ENCODE measurements around the gene TMPRSS11B. TPM values are rescaled to one million over a fixed set of nuclear protein-coding genes. Genes with fewer than 3 reads are reported as not detected.
A peak's percentile ranks its signal among the peaks of the same experiment; 100 is the strongest.

The TMPRSS11B gene
- polyA plus RNA-seq, 1 donor from 2014 or later, result not detected

DNA sequence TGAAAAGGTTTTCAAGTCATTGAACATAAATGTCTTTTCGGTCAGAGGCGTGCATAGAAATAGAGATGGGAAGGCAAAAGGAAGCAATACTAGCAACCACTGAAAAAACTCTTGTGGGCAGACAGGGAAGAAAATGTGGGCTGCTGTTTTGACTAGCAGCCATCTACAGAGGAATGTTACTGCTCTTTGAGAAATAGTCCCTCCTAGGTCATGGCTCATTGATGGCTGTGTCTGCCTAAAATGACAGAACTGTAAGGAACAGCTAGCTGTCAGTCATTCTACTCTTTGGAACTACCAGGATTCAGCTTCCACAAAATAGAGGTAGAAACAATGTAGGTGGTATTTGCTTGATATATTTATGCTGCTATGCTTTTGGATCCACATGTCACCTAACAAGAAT is 26.9 kb upstream of the TMPRSS11B start:
- Histone ChIP-seq H2AFZ (ENCODE audit: low read depth, low read length) (no peak overlapping the region), H3K9me2 (ENCODE audit: insufficient read depth, low read length) (no peaks in the 10 kb centered on the region), H4K20me1 (ENCODE audit: insufficient read depth) (no peaks in the 10 kb centered on the region), H3K27ac (ENCODE audit: low read length) (no peak overlapping the region), H3K36me3 (ENCODE audit: insufficient read depth, low read length) (no peaks in the 10 kb centered on the region), H3K9ac (ENCODE audit: low read length) (no peak overlapping the region), H3K79me2 (replicated peaks; ENCODE audit: insufficient read depth, low read length) (no peaks in the 10 kb centered on the region), H3K27me3 (ENCODE audit: insufficient read depth, low read depth, low read length) (no peaks in the 10 kb centered on the region), H3F3A (ENCODE audit: insufficient read depth, low read length, poor library complexity, severe bottlenecking) (no peaks in the 10 kb centered on the region), H3K4me3 (ENCODE audit: low read length) (no peak overlapping the region), H3K4me2 (ENCODE audit: low read length) (no peak overlapping the region), H3K9me3 (ENCODE audit: low read length) (no peaks in the 10 kb centered on the region)
- TF ChIP-seq MXI1 (conservative IDR thresholded peaks at IDR 0.05; ENCODE audit: poor library complexity, severe bottlenecking) (no peak), TAF1 (IDR thresholded peaks at IDR 0.05; ENCODE audit: low read depth) (no peak), EZH2 (IDR thresholded peaks at IDR 0.05; ENCODE audit: borderline replicate concordance, insufficient read depth, low read length, poor library complexity, severe bottlenecking) (no peak), RAD21 (conservative IDR thresholded peaks at IDR 0.05) (no peak), POLR2AphosphoS5 (IDR thresholded peaks at IDR 0.05) (no peak), SMC3 (conservative IDR thresholded peaks at IDR 0.05; ENCODE audit: poor library complexity) (no peak), EP300 (conservative IDR thresholded peaks at IDR 0.05; ENCODE audit: poor library complexity, severe bottlenecking) (no peak)
- TF ChIP-seq, protein P1, sequence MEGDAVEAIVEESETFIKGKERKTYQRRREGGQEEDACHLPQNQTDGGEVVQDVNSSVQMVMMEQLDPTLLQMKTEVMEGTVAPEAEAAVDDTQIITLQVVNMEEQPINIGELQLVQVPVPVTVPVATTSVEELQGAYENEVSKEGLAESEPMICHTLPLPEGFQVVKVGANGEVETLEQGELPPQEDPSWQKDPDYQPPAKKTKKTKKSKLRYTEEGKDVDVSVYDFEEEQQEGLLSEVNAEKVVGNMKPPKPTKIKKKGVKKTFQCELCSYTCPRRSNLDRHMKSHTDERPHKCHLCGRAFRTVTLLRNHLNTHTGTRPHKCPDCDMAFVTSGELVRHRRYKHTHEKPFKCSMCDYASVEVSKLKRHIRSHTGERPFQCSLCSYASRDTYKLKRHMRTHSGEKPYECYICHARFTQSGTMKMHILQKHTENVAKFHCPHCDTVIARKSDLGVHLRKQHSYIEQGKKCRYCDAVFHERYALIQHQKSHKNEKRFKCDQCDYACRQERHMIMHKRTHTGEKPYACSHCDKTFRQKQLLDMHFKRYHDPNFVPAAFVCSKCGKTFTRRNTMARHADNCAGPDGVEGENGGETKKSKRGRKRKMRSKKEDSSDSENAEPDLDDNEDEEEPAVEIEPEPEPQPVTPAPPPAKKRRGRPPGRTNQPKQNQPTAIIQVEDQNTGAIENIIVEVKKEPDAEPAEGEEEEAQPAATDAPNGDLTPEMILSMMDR (IDR thresholded peaks at IDR 0.05; ENCODE audit: poor library complexity, severe bottlenecking), result no peak
- TF ChIP-seq, protein P2, sequence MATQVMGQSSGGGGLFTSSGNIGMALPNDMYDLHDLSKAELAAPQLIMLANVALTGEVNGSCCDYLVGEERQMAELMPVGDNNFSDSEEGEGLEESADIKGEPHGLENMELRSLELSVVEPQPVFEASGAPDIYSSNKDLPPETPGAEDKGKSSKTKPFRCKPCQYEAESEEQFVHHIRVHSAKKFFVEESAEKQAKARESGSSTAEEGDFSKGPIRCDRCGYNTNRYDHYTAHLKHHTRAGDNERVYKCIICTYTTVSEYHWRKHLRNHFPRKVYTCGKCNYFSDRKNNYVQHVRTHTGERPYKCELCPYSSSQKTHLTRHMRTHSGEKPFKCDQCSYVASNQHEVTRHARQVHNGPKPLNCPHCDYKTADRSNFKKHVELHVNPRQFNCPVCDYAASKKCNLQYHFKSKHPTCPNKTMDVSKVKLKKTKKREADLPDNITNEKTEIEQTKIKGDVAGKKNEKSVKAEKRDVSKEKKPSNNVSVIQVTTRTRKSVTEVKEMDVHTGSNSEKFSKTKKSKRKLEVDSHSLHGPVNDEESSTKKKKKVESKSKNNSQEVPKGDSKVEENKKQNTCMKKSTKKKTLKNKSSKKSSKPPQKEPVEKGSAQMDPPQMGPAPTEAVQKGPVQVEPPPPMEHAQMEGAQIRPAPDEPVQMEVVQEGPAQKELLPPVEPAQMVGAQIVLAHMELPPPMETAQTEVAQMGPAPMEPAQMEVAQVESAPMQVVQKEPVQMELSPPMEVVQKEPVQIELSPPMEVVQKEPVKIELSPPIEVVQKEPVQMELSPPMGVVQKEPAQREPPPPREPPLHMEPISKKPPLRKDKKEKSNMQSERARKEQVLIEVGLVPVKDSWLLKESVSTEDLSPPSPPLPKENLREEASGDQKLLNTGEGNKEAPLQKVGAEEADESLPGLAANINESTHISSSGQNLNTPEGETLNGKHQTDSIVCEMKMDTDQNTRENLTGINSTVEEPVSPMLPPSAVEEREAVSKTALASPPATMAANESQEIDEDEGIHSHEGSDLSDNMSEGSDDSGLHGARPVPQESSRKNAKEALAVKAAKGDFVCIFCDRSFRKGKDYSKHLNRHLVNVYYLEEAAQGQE (IDR thresholded peaks at IDR 0.05; ENCODE audit: borderline replicate concordance), result no peak

DNA sequence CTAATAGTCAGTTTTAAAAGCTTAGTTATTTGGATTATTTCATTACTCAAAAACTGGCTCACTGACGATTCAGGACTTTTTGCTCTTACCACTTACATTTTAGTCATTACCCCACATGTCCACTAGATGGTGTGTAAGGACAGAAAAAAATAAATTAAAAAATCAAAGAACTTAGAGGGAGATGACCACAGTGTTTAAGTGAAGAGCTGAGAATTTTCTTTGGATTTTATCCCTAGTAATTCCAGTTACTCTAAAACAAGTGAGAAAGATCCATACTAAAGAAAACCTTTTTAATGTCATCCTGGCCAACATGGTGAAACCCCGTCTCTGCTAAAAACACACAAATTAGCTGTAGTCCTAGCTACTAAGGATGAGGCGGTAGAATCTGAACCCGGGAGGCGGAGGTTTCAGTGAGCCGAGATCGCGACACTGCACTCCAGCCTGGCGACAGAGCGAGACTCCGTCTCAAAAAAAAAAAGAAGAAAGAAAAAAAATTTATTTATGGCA is 26.4 kb upstream of the TMPRSS11B start:
- no peak overlapping the region for H2AFZ ChIP-seq (ENCODE audit: low read depth, low read length)
- TF ChIP-seq POLR2AphosphoS5 (IDR thresholded peaks at IDR 0.05) (no peak), EP300 (conservative IDR thresholded peaks at IDR 0.05; ENCODE audit: poor library complexity, severe bottlenecking) (no peak), TAF1 (IDR thresholded peaks at IDR 0.05; ENCODE audit: low read depth) (no peak), MXI1 (conservative IDR thresholded peaks at IDR 0.05; ENCODE audit: poor library complexity, severe bottlenecking) (no peak), EZH2 (IDR thresholded peaks at IDR 0.05; ENCODE audit: borderline replicate concordance, insufficient read depth, low read length, poor library complexity, severe bottlenecking) (no peak), SMC3 (conservative IDR thresholded peaks at IDR 0.05; ENCODE audit: poor library complexity) (peak; percentile 73), RAD21 (conservative IDR thresholded peaks at IDR 0.05) (peak; percentile 74)
- TF ChIP-seq, protein P2 (IDR thresholded peaks at IDR 0.05; ENCODE audit: borderline replicate concordance), result no peak
- TF ChIP-seq, protein P1 (IDR thresholded peaks at IDR 0.05; ENCODE audit: poor library complexity, severe bottlenecking), result peak; percentile 75
- no peak overlapping the region for H3K27ac ChIP-seq (ENCODE audit: low read length)
- no peaks in the 10 kb centered on the region for H4K20me1 ChIP-seq (ENCODE audit: insufficient read depth)
- no peak overlapping the region for H3K9ac ChIP-seq (ENCODE audit: low read length)
- H3K9me2 ChIP-seq (ENCODE audit: insufficient read depth, low read length), result no peaks in the 10 kb centered on the region
- no peaks in the 10 kb centered on the region for H3K9me3 ChIP-seq (ENCODE audit: low read length)
- no peaks in the 10 kb centered on the region for H3K79me2 ChIP-seq (replicated peaks; ENCODE audit: insufficient read depth, low read length)
- H3K27me3 ChIP-seq (ENCODE audit: insufficient read depth, low read depth, low read length), result no peaks in the 10 kb centered on the region
- no peak overlapping the region for H3K4me3 ChIP-seq (ENCODE audit: low read length)
- no peaks in the 10 kb centered on the region for H3K36me3 ChIP-seq (ENCODE audit: insufficient read depth, low read length)
- H3F3A ChIP-seq (ENCODE audit: insufficient read depth, low read length, poor library complexity, severe bottlenecking), result no peaks in the 10 kb centered on the region
- no peak overlapping the region for H3K4me2 ChIP-seq (ENCODE audit: low read length)
